ENCODE measurements around the gene SIGMAR1.

Gene SIGMAR1

DNA sequence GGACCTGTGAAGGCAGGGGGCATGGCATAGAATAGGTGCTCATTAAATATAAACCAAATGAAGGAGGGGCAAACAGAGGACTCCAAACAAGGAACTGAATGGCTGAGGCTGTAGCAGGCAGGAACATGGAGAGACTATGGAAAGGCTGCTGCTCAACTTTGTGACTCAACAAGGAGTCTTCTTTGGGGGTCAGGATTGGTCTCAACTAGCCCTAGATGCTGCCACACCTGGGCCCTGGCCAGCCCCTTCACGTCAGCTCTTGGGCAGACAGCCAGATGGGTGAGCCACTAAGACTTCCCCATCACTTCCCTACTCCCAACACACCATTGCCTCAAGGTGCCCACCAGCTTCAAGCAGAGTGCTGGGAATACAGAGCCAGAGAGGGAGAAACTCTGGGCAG lies 36.7 kb downstream of the SIGMAR1 start:
- DNase-seq = no peak

- no peak for DNase-seq
Observed at GRCh38 chr9:34599546-34599945, 38.0 kb downstream of the SIGMAR1 start.

GRCh38 chr9:34594177-34594576 lies 43.4 kb downstream of the SIGMAR1 start:
- DNase-seq = no peak

DNA sequence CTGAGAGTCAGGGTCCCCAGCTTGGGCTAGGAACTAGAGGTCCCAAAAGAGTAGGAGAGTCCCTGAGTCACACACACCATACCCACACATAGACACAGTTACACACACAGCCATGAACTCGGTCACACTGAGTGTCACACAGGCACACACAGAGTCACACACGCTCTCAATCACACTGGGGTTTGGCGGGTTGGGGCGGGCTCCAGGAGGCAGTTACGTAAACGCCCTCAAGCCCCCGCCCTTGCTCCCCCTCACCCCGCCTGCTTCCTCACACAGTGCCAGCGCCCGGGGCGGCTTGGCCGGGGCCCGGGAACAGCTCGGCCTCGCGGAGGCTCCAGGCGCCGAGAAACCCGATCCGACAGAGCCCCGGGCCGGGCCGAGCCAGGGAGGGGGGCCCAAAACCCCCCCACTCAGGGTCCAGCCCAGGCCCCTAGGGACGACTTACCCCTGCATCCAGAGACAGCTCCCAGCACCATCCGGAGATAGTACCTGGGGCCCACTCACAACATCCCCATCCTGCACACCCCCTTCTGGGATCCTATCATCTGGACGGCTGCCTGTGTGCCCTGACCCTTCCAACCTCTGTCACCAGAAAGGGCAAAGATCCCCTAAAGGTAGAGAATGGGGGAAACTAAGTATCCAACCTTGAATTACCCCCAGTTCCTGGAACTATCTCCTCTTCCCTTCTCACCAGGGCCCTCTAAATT lies 44.5 kb downstream of the SIGMAR1 start:
- no peak for DNase-seq

DNA sequence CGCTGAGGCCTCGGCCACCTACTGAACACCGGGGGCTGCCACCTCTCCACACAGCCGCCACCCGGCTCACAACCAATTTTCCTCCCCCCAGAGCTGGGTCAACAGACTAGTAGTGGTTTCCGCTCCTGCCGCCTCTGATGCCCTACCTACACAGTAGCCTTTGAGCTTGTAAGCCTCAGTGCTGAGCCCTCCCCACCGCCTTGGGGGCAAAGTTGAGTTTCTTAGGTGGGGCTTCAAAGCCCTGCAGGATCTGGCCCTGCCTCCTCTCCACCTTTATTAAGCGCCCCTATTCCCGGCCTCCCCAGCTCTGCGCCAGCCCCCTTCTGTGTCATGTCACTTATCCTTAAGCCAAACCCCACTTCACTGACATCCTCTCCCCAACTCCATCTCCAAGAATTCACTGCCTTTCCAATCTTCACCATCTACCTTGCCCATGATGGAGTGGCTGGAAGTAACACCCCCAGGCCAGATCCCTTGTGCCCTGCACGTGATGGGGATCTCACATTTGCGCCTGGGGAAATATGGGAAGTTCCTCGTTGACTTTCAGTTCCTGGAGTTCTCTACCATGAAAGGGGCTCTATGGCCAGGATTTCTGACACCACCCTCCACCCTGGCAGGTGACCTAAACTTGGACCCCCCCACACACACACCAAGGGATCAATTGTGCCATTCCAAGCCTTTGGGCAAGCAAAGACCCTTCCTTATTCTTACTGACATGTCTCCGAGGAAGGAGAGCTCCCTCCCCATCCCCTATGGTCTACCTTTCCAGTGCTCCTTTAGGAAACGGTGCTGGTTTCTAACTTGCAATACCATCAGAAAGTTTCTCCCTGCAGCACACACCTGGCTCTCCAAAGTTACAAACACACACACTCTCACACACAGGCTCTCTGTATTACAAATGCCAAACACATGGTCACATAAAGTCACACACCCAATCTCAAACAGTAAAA lies 45.4 kb downstream of the SIGMAR1 start:
- DNase-seq = no peak

DNA sequence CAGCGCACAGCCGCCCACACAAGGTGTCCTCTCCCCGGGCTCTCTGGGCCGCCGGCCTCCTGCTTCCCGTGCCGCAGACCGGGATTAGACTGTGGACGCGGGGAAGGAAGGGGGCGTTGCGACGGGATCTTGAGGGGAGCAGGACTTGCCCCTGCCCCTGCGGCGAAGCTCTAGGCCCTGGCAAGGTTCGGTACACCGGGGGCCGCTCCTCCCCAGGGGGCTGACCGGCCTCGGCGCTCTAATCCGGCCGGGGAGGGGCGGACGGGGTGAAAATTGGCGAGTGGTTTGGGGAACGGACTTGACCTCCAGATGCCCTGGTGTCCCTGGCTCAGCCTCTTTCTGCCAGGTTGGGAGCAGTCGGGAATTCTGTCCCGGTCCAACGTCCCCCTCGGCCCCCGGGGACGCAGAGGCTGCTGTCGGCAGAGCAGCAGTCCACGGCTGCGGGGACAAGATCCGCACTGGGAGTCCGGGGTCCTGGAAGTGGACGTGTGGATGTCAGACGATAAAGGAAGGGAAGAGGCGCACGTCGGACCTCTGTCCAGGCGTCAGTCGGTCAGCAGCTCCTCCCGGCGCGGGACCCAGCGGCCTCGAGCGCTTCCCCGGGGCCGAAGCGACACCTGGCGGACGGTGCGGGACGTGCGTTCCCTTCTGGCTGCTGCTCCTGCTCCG lies 46.2 kb downstream of the SIGMAR1 start:
- DNase-seq = peak; percentile 79

GRCh38 chr9:34590381-34591247 lies 47.0 kb downstream of the SIGMAR1 start:
- DNase-seq = no peak

DNA sequence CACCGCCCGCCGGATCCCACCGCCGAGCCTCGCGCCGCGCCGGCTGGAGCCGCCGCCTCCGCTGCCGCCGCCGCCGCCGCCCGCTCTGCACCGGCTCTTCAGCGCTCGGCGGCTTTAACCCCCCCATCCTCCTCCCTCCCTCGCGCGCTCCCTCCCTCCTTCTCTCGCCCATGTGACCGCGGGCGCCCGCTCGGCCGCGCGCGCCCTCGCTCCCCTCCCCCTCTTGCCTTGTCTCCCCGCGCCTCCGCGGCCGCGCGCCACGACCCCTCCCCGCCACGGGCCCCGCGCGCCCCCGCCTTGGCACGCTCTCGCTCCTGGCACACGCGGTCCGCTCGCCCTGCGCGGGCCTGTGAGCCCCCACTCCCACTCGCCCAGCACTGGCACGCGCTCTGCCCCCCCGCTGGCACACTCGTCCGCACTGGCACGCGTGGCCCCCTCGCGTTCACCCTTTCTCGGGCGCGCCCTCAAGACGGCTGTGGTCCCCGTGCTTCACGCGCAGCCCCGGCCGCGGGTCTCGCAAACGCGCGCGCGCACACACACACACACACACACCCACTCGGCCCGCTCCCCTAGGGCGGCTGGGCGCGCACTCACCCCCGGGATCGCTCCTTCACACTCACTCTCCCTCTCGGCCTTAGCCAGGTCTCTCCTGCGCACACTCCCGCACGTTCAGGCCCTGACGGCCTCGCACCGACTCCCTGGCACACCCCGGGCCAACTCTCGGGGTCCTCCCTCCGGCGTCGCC lies 47.8 kb downstream of the SIGMAR1 start, which contains the start of gene CNTFR:
TSS of gene CNTFR (minus strand) at position 89 of the 745 bp plus-strand sequence. CDS start 20,743 bp downstream, outside the sequence.
- no peak for DNase-seq

DNA sequence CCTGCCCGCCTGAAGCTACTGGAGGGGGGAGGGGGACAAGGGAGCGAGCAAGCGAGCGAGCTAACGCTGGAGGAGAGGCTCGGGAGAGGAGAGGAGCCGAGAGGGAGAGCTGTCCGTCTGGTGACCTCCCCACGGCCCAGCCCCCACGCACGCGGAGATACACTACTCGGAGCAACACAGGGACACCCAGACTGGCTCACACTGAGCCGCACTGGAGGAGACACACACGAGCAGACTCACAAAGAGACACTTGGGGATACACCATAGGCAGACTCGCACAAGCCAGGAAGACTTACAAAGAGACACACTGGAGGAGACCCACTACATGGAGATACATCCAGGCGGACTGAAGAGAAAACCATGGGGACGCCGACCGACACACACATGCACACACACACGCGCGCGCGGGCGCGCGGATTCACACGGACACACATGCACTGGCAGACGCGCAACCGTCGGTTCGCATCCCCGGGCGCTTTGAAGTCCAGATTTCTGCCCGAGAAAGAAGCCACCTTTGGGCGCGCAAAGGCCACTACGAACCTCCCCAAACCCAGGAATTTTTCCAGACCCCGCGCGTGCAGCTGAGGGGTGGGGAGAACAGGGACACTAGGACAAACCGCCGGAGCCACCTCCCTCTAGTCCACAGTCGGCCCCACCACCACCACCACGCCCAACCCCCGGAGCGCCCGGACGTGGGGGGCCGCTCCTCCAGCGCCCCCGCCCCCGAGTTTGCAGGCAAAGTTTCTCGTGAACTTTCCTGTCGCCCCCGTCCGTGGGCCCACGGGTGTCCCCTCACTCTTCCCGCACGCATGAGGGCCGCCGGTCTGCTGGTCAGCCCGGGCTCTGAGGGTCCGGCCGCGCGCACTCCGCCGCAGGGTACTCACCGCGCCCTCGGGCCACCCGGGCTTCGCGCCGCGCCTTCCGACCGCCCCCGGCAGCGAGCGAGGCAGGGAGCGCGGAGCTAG lies 48.6 kb downstream of the SIGMAR1 start:
- no peak for DNase-seq

GRCh38 chr9:34587271-34587670 lies 50.3 kb downstream of the SIGMAR1 start:
- DNase-seq = peak; percentile 34

- DNase-seq = no peak
Observed at GRCh38 chr9:34585946-34586669, 51.5 kb downstream of the SIGMAR1 start.

DNA sequence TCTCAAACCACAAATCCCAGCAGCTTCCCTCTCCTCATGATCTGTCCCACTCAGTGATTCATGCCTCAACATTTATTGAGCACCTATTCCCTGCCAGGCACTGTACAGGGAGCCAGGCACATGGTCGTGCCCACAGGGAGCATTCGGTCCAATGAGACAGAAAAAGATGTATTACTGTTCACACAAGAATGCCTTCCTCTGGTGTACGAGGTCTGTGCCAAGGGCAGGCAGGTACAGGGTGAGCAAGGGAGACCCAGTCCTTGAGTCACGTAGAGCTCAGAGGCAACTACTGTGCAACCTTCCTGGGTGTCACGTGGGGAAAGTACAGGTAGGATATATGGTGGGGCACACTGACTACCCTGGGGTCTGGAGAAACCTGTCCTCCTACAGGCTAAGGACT lies 52.6 kb downstream of the SIGMAR1 start:
- DNase-seq = no peak
